Dermis blood vessel endothelial cell (primary cell): ENCODE data around the gene TBXAS1. TPM values are rescaled to one million over a fixed set of nuclear protein-coding genes. Genes with fewer than 3 reads are reported as not detected.

ENCODE experiments used
- DNase-seq: peaks from one replicate; pipeline ENCODE4 v3.0.0; 2010
- total RNA-seq: library from RNA; depleted of rRNA; stranded (reverse); fragments of >200 nt; gene quantifications from 2 replicates; pipeline ENCODE4 v1.2.3, GENCODE V29; 2014

The TBXAS1 gene
- total RNA-seq, 1 donor from 2014 or later, result 0.17 TPM

GRCh38 chr7:139949629-139950028 lies 120.6 kb downstream of the TBXAS1 start:
- DNase-seq, result no peak

GRCh38 chr7:139950881-139951525 lies 121.9 kb downstream of the TBXAS1 start:
- DNase-seq, result no peak

GRCh38 chr7:139953229-139953628 lies 124.2 kb downstream of the TBXAS1 start:
- no peak for DNase-seq

- no peak for DNase-seq
Observed at GRCh38 chr7:139955109-139955820, 126.2 kb downstream of the TBXAS1 start.

- no peak for DNase-seq
Observed at GRCh38 chr7:139958599-139959284, 129.7 kb downstream of the TBXAS1 start.

GRCh38 chr7:139959285-139959628 lies 130.2 kb downstream of the TBXAS1 start:
- no peak for DNase-seq

DNA sequence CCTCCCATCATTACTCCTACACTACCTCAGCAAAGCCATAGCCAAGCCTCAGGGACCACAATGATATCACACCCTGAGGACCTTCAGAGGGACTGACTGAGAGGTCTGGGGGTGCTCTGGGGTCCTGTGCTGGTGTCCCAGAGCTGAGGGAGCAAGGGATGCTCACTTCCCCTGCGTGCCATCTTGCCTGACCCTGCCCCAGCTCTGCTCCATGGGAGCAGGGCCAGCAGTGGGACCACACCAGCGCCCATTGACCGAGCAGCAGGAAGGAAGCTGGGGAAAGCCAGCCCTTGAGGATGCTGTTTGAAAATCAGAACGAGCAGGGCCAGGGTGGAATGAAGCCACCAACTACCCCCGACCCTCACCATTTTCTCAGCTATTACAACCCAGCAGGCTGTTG lies 130.7 kb downstream of the TBXAS1 start:
- DNase-seq, result no peak

DNA sequence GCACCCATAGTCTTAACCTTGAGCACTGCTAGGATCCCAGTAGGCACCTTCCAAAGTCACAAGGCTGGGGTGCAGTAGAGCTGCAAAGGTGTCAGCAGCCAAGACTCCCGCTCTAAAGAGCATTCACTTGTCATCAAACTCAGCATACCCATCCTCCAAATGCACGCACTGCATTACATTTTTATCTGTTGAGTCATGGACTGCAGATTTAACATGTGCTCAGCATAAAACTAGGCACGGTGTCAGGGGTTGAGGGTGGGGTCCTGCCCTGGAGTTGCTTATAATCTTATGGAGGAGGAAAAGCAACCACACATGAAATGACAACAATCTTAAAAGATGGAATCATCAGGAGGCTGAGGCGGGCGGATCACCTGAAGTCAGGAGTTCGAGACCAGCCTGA lies 131.1 kb downstream of the TBXAS1 start:
- no peak for DNase-seq

- no peak for DNase-seq
Observed at GRCh38 chr7:139965942-139966628, 137.0 kb downstream of the TBXAS1 start.

- no peak for DNase-seq
Observed at GRCh38 chr7:139966949-139967348, 137.9 kb downstream of the TBXAS1 start.

DNA sequence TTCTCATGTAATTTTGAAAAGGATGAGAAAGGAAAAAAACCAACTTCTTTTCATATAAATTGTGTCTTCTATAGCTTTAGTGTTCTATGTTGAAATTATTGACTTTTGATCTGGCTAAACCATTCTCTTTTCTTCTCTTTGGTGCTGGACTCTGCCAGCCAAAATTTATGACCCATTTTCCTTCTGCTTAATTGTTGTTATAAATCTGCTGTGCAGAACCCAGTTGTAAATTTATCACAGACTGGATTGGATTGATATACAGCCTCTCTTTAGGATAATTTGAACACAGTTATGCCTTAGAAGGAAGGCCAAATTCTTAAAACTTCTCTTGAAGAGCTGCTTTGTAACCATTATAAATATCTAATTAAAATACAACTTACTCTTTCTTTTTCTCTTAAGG lies 139.9 kb downstream of the TBXAS1 start:
- no peak for DNase-seq

- no peak for DNase-seq
Observed at GRCh38 chr7:139972029-139972428, 143.0 kb downstream of the TBXAS1 start.

- no peak for DNase-seq
Observed at GRCh38 chr7:139973101-139974050, 144.3 kb downstream of the TBXAS1 start.

DNA sequence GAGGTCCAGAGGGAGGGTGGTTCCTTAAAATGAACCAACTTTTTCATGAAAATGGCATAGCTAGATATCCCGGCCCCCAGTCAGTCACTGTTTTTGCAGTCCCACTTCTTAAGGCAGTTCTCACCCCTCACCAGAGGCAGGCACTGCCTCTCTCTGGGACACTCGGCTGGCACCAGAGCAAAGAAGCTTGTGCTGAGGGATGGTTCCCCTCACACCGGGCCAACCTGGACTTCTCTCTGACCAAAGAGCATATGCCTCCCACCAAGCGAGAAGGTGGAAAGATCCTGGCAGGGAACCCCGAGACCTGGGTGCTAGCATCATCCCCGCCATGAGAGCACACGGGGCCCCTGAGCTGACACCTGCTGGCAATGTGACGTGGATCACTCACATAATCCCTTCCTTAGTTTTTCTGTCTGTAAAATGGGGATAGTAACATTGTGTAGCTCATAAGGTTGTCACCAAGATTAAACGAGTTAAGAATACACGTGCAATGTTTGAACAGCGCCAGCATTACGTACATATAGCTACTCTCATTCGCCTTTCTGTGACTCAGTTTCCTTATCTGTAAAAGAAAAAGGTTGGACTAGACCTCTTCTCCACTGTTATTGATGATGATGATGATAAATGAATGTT lies 145.2 kb downstream of the TBXAS1 start:
- DNase-seq, result no peak

DNA sequence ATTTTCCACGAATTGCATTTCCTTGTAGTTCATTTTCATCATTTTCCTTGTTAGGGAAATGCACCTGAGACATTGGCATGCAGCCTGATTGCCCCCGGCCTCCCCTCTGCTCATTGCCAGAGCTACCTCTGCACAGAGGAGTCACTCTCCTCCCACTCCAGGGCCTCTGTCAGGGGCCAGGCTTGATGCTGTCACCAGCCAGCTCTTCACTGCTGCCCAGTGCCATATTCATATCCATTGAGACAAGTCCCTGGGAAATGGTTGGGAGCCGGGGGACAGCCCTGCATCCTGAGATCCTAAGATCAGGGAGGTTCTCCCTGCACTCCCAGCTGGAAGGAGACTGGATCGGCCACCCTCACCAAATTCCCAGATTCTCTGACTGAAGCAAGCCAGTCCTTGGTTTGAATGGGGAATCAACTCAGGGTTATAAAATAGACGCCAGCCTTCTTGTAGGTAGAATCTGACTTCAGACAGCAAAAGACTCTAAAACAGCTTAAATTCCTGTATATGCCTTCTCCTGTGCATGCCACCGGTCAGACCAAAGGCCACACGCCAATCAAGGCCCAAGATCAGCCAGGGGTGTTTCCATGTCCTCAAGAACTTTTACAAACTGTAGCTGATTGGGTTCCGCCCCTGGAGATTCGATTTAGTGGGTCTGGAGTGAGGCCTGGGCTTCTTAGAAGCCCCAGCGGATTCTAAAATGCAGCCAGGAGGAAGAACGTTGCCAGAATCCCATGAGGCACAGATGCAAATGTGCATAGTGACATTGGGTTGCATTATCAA lies 147.2 kb downstream of the TBXAS1 start:
- no peak for DNase-seq

DNA sequence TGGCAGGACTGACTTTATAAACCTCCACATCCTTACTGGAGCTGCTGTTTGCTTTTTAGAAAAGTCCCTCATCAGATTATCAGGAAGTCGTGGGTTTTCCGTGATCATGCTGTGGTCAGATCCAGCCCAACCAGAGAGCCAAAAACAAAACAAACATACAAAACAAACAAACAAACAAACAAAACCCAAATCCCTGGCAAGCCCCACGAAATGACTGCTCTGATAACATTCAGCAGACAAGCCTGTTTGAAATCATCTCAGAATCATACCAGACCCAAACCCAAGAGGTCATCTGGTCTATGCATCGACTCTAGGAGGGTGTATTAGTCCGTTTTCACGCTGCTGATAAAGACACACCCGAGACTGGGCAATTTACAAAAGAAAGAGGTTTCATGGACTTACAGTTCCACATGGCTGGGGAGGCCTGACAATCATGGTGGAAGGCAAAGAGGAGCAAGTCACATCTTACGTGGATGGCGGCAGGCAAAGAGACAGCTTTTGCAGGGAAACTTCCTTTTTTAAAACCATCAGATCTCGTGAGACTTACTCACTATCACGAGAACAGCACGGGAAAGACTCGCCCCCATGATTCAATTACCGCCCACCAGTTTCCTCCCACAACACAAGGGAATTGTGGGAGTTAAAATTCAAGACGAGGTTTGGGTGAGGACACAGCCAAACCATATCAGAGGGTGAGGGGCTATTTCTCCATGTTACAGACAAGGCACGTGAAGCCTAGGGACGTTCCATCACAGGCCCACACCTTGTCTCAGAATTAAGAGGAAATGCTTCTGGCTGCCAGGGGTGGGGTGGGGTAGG lies 148.0 kb downstream of the TBXAS1 start:
- no peak for DNase-seq

- DNase-seq, result no peak
Observed at GRCh38 chr7:139981511-139981895, 152.4 kb downstream of the TBXAS1 start.

DNA sequence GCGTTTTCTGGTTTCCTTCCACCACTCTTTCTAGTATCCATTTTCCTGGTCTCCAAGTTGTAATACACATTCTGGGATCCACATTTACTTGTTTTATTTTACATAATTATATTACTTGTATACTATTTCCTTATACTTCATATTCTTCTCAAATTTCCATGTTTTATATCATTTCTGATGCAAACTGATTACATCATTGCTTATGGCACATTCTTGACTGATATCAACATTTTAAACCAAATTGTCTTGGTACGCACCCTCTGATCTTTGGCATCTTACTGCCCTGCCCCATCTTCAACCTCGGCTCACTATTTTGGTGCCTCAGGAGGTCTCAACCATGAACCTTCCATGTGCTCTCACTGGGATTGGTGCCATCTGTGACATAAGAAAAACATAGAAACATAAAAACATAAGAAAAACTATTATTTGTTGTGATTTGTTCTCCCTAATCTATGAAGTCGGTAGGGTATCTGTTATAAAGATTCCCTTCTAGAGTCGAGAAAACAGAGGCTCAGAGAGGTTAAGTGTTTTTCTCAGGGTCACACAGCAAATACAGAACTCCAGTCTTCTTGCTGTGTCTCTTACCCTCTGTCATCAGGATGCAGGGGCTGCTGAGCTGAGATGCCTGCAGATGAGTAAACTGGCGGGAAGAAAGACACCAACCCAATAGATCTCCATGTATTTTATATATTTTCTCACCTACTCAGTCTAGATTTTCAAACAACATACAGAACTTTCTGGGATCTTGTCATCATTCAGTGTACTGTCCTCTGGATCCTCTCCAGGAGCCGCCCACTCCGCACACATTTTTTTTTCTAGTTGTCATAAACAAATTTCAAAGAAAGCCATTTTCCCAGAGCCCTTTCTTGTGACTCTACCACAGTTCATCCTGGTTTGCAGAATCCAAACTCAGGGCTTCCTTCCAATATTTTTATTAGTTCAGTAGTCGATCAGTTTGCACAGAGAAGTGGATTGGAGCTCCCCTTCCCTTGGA lies 154.2 kb downstream of the TBXAS1 start:
- DNase-seq, result no peak
